ENCODE data around the gene POP5.

- no peak for TF ChIP-seq POLR2A (IDR thresholded peaks at IDR 0.05)
- TF ChIP-seq, protein P1, sequence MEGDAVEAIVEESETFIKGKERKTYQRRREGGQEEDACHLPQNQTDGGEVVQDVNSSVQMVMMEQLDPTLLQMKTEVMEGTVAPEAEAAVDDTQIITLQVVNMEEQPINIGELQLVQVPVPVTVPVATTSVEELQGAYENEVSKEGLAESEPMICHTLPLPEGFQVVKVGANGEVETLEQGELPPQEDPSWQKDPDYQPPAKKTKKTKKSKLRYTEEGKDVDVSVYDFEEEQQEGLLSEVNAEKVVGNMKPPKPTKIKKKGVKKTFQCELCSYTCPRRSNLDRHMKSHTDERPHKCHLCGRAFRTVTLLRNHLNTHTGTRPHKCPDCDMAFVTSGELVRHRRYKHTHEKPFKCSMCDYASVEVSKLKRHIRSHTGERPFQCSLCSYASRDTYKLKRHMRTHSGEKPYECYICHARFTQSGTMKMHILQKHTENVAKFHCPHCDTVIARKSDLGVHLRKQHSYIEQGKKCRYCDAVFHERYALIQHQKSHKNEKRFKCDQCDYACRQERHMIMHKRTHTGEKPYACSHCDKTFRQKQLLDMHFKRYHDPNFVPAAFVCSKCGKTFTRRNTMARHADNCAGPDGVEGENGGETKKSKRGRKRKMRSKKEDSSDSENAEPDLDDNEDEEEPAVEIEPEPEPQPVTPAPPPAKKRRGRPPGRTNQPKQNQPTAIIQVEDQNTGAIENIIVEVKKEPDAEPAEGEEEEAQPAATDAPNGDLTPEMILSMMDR (IDR thresholded peaks at IDR 0.05), result no peak
Measured at GRCh38 chr12:120581998-120582397, 796 bp upstream of the POP5 start.
